LoVo (cell line): ENCODE results near the gene FREY1.

Experiments
- DNase-seq: peaks from one replicate; pipeline ENCODE4 v3.0.0-alpha.2; 2016; ENCODE audit warnings: low spot score

Gene FREY1

DNA sequence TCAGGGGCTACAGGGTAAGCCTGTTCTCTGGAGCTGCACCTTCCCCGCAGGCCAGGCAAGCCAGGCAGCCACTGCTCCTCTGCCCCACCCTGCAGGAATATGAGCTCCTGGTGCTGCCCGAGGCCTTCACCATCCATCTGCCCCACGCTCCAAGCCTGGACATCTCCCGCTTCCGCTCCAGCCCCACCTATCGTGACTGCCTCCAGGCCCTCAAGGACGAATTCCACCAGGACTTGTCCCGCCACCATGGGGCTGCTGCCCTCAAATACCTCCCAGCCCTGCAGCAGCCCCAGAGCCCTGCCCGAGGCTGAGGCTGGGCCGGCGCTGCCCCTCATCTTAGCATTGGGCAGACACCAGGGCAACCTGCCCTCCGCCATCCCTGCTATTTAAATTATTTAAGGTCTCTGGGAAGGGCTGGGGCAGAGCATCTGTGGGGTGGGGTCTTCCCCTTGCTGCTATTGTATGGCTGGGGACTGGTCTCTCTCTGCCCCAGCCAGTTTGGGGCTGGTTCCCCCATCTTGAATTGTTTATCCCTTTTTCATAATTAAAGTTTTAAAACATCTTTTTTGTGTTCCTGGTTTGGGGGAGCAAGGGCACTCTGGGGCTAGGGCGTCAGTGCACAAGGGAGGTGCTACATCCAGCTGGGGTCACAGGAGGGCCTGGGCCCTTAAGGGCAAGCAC lies 21.6 kb upstream of the FREY1 start:
- DNase-seq = no peak

GRCh38 chr11:45927684-45928413 lies 20.8 kb upstream of the FREY1 start:
- no peak for DNase-seq

GRCh38 chr11:45927332-45927683 lies 20.2 kb upstream of the FREY1 start:
- DNase-seq = no peak

GRCh38 chr11:45926536-45927331 lies 19.7 kb upstream of the FREY1 start:
- DNase-seq = no peak

- no peak for DNase-seq
Measured at GRCh38 chr11:45926001-45926401, 18.9 kb upstream of the FREY1 start.

DNA sequence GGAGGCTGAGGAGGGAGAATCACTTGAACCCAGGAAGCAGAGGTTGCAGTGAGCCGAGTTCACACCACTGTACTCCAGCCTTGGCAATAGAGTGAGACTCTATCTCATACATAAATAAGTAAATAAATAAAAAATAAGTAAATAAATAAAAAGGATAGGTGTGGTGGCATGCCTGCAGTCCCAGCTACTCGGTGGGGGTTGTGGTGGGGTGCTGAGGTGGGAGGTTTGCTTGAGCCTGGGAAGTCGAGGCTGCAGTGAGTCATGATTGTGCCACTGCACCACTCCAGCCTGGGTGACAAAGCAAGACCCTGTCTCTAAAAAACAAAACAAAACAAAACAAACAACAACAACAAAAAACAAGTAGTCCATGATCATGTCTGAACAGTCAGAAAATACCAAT lies 18.5 kb upstream of the FREY1 start:
- no peak for DNase-seq

DNA sequence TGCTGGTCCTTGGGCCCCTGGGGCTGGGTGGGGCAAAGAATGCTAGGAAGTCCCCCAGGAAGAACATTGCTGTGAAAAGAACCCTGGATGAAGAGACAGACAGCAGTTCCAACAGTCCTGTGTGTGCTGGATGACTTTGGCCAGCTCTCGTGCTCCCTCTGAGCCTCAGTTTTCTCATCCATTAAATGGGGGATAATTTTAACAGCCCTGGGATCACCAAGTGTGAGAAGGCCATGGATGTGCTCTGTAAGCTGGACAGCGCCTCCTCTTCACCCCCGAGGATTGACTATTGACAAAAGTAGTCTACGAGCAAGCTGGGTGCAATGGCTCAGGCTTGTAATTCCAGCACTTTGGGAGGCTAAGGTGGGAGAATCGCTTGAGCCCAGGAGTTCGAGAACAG lies 17.9 kb upstream of the FREY1 start:
- no peak for DNase-seq

DNA sequence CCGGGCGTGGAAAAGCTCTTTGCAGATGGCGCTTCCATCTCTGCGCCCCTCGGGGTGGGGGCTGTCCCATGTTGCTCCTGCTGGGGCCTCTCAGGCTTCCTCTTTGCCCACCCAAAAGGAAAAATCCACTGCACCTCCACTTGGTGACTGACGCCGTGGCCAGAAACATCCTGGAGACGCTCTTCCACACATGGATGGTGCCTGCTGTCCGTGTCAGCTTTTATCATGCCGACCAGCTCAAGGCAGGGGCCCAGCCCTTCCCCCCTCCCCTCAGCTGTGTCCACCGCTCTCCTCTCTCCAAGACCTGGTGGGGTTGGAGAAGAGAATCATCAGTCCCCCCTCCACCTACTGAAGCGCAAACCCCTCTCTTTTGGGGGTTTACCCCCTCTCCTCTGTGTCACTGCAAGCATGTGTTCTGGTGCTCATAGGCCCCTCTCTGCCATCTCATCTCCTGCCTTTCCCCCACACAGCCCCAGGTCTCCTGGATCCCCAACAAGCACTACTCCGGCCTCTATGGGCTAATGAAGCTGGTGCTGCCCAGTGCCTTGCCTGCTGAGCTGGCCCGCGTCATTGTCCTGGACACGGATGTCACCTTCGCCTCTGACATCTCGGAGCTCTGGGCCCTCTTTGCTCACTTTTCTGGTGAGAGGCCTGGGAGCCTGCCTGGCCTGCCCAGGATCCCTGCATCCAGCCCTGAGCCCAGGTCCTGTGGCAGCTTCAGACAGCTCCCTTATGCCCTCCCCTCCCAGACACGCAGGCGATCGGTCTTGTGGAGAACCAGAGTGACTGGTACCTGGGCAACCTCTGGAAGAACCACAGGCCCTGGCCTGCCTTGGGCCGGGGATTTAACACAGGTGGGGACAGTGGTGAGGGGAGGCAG lies 17.2 kb upstream of the FREY1 start:
- DNase-seq = no peak

DNA sequence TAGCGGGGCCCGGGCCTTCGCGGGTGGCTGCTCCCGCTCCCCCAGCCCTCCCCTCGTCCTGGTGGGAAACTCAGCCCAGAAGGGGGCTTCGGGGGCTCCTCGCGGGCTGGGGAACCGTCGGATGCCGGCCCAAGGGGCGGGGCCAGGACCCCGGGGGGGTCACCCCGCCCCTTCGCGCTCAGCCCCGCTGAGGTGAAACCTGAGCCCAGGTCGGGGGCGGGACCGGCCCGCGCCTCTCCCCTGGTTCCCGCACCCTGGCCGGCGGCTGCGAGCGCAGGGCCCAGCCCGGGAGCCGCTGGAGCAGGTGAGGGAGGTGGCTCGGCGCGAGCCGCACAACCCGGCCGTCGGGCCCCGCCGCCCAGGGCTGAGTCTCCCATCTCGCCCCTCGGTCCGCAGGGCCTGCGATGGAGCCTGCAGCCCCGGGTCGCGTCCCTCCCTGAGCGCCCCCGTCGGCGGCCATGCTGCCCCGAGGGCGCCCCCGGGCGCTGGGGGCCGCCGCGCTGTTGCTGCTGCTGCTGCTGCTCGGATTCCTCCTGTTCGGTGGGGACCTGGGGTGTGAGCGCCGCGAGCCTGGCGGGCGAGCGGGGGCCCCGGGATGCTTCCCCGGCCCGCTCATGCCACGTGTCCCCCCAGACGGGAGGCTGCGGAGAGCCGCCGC lies 15.5 kb upstream of the FREY1 start, which contains the start of gene LARGE2:
LARGE2 (plus strand) TSS at position 232 of the 658 bp plus-strand sequence; CDS start at position 459, 227 bp downstream.
- peak; percentile 59 for DNase-seq

- no peak for DNase-seq
Measured at GRCh38 chr11:45921561-45922424, 14.7 kb upstream of the FREY1 start.

DNA sequence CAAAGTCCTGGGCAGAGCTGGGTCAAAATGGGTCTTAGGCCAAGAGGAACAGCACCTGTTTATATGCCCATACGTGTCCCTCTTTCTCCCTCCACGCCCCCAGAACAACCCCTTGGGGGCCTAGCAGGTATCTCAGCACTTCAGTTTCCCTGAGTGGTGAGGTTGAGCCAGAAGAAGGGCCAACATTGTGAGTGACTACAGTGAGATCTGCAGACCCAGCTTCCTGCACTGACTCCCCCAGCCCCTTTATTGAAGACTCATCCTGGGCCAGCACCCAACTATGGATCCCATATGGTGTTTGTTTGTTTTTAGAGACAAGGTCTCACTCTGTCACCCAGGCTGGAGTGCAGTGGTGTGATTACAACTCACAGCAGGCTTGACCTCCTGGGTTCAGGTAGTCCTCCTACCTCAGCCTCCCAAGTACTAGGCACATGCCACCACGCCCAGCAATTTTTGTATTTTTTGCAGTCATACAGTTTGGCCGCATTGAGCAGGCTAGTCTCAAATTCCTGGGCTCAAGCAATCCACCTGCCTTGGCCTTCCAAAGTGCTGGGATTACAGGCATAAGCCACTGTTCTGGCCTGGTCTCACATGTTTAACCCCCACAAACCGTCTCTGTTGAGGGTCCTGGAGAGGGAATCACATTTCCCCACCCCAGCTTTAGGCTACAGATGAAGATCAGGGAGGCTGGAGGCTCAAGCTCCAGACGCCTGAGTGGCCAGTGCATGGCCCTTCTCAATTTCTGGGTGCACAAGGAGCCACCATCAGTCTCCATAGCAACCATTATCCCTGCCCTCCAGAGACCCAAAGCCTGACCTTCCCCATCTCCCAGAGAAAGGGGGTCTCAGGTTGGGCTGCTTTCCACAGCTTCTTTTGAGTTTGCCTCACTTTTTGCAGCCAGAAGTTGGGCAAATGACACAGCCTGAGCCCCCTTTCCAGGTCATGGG lies 13.7 kb upstream of the FREY1 start:
- DNase-seq = no peak

DNA sequence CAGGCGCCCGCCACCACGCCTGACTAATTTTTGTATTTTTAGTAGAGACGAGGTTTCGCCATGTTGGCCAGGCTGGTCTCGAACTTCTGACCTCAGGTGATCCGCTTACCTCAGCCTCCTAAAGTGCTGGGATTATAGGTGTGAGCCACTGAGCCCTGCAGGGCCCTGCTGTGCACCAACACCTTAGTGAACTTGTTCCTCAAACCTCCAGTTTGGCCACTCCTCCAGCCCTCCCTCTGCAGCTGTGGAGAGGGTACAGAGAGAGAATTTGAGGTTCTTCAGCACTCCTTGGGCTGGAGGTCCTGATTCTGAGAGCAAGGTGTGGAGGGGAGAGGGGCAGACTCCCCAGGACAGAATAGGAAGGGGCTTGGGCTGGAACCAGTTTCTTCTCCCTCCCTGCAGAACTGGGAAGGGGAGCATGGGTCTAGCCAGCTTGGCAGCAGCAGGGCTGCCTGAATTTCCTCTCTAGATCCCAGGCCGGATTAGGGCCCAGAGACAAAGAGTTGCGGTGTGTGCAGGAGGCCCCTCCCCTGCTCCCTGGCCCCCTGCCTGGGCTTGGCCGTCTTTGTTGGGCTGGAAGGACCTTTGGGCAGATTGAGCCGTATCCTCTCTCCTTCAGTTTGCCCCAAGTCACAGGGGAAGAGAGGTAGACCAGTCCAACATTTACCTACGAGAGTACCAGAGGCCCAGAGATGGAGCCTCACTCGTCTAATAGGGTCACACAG lies 12.9 kb upstream of the FREY1 start:
- no peak for DNase-seq

- DNase-seq = no peak
Measured at GRCh38 chr11:45918962-45919675, 12.0 kb upstream of the FREY1 start.

GRCh38 chr11:45918331-45918941 lies 11.4 kb upstream of the FREY1 start:
- DNase-seq = peak; percentile 87

DNA sequence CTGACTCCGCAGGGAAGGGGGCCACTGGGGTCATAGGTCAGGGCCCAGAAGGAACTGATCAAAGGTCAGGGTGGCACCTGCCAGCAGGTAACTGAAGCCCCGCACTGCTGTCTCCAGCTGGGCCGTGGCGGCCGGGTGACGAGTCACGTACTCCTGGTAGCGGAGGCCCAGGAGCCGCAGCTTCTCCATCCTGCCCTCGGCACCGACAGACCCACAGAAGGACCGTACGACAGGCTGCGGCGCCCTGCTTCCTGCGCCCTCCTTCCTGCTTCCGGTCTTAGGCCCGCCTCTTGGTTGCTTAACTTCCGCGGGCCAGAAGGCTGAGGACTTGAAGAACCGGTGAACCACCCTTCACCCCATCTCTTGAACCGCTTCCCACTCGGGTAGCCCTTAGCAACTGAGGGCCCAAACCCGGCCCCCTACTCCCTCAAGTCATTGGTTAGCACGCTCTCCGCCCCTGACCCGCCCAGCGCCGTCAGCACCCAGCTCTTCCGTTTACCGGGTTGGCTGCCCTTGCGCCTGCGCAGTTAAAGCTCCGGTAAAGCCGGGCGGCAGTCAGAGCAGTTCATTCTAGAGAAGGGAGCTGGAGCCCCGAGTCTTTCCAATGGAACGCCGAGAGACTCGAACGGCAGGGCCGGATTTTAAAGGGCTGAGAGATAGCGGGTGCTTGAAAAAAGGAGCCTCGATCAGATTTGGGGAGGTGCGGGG lies 10.7 kb upstream of the FREY1 start, which contains the start of gene PEX16:
PEX16 (minus strand) TSS at position 255 of the 708 bp plus-strand sequence; CDS start at position 189, 66 bp downstream.
- peak; percentile 98 for DNase-seq

DNA sequence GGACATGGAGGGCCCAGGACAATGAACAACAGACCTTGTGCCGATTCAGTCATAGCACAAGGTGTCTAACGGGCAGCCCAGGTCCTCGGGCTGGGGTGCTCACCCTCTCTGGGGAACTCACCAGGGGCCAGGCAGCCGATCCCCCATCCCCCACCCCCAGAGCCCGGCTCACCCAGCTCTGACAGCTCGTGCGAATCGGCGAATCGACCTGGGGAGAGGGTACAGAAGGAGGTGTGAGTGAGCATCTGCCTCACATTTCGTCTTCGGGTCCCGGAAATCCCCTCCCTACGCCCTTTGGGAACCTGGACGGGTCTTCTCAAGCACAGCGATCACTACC lies 10.2 kb upstream of the FREY1 start:
- DNase-seq = no peak

GRCh38 chr11:45915446-45915845 lies 8.4 kb upstream of the FREY1 start:
- no peak for DNase-seq
